ENCODE measurements around the gene STIP1. TPM values are rescaled to one million over a fixed set of nuclear protein-coding genes. Genes with fewer than 3 reads are reported as not detected.

STIP1 gene
- total and polyA plus RNA-seq, 2 of the 8 experiments (the other 6 are each of a cell fraction or from before 2014, with no cell fraction given) = 140 to 329 TPM

DNA sequence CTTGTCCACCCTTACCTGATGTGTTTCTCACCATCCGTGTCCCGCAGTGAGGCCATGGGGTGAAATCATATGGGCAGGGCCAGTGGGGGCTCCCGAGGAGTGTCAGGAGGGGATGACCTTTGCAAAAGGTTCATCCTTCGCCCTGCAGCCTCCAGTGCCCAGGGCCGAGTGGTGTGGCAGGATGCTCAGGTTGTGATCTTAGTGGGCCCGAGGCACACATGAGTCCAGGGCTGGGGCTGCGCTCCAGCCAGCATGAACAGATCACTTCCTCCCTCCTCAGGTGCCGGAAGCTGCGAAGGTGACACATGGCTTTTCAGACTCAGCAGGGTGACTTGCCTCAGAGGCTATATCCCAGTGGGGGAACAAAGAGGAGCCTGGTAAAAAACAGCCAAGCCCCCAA, 52.1 kb downstream of the STIP1 start:
- CTCF ChIA-PET (ENCODE audit: partially characterized antibody) = interaction anchor here (0.6 to 8.6 kb wide), 9 partner anchors 9 to 1495 kb away, joined by 3 to 51 read pairs (median 6); partner anchors contain the start of genes FERMT3, PLCB3 and PPP1R14B
- WGBS, 2 experiments (ENCODE audit: extremely low coverage in 1 of 2, insufficient coverage in 1 of 2, insufficient read length in 1 of 2, insufficient replicate concordance in 2 of 2, low coverage in 1 of 2, low lambda C conversion rate in 2 of 2, missing lambda C conversion rate in 1 of 2) = 97% methylated on average over 9 of the region's 9 CpGs; no CpG with 5 or more reads in 1 of the 2 experiments

More for the DNA sequence above, 52.1 kb downstream of the STIP1 start:
- no peak overlapping the region for H2BK15ac ChIP-seq (ENCODE audit: low read length)
- no peak overlapping the region for H3K4me3 ChIP-seq (ENCODE audit: extremely low read depth in 1 of 4, insufficient read depth in 2 of 4, low read depth in 3 of 4, low read length in 4 of 4)
- H3K27me3 ChIP-seq (replicated peaks in 1 of 4; ENCODE audit: control insufficient read depth in 3 of 4, extremely low read depth in 1 of 4, insufficient read depth in 3 of 4, low read length in 3 of 4) = peaks cover 0 to 3% (median 0%) of the 10 kb centered on the region in 4 experiments; a peak in 3 of 7 replicates
- DNase-seq (ENCODE audit: low read depth in 1 of 2, low spot score in 2 of 2) (no peak), FAIRE-seq (no peak)
- H2AFZ ChIP-seq (ENCODE audit: low read length) = no peak overlapping the region
- no peak overlapping the region for H3K27ac ChIP-seq (ENCODE audit: low read depth, low read length)
- H4K20me1 ChIP-seq (replicated peaks in 1 of 2; ENCODE audit: control insufficient read depth in 1 of 2, insufficient read depth in 2 of 2, low read length in 2 of 2) = peaks cover 0 to 8% of the 10 kb centered on the region in 2 experiments
- no peaks in the 10 kb centered on the region for H3K9me3 ChIP-seq (ENCODE audit: insufficient read depth in 2 of 2, low read depth in 1 of 2, low read length in 1 of 2)
- TF ChIP-seq EGR1 (IDR thresholded peaks at IDR 0.05; ENCODE audit: borderline replicate concordance, low read depth, low read length) (no peak), TAF7 (optimal IDR thresholded peaks at IDR 0.05; ENCODE audit: borderline replicate concordance, low read depth, low read length) (no peak), RAD21 (IDR thresholded peaks at IDR 0.05 in 1 of 2, conservative IDR thresholded peaks at IDR 0.05 in 1 of 2; ENCODE audit: low read depth in 2 of 2, low read length in 2 of 2) (no peak), ASH2L (IDR thresholded peaks at IDR 0.05; ENCODE audit: low read length) (no peak), SIRT6 (IDR thresholded peaks at IDR 0.05; ENCODE audit: low read length) (no peak), SRF (IDR thresholded peaks at IDR 0.05; ENCODE audit: low read depth, low read length) (no peak), SUZ12 (IDR thresholded peaks at IDR 0.05; ENCODE audit: low read length) (no peak), CHD1 (IDR thresholded peaks at IDR 0.05; ENCODE audit: low read depth, low read length) (no peak), POLR2A (IDR thresholded peaks at IDR 0.05; ENCODE audit: control extremely low read depth in 1 of 2, low read depth in 2 of 2, low read length in 2 of 2) (no peak), POLR2AphosphoS5 (IDR thresholded peaks at IDR 0.05; ENCODE audit: low read depth, low read length) (no peak)
- TF ChIP-seq, protein P1, sequence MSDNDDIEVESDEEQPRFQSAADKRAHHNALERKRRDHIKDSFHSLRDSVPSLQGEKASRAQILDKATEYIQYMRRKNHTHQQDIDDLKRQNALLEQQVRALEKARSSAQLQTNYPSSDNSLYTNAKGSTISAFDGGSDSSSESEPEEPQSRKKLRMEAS (IDR thresholded peaks at IDR 0.05) = no peak
- H3K23ac ChIP-seq (ENCODE audit: insufficient read length) = no peak overlapping the region
- H2BK5ac ChIP-seq (ENCODE audit: low read depth, low read length) = no peak overlapping the region
- H2BK120ac ChIP-seq (replicated peaks; ENCODE audit: low read depth, low read length) = no peak overlapping the region
- H3K23me2 ChIP-seq (ENCODE audit: low read depth, low read length) = peaks cover 18% of the 10 kb centered on the region
- no peak overlapping the region for H3K14ac ChIP-seq (ENCODE audit: insufficient read length)
- no peak overlapping the region for H3K18ac ChIP-seq (ENCODE audit: extremely low read depth, low read length)
- peaks cover 0 to 5% (median 1%) of the 10 kb centered on the region in 4 experiments; a peak in 1 of 8 replicates for H3K36me3 ChIP-seq (ENCODE audit: control insufficient read depth in 2 of 4, insufficient read depth in 4 of 4, low read length in 3 of 4)
- no peak overlapping the region for H3K56ac ChIP-seq (replicated peaks; ENCODE audit: insufficient read length, low read depth, low read length)
- H2BK20ac ChIP-seq (ENCODE audit: low read length) = no peak overlapping the region
- H4K91ac ChIP-seq (replicated peaks; ENCODE audit: insufficient read length, low read length) = no peak overlapping the region
- no peak overlapping the region for H3K4me2 ChIP-seq (ENCODE audit: insufficient read depth in 1 of 2, low read depth in 2 of 2, low read length in 2 of 2)
- no peak overlapping the region for H3K4ac ChIP-seq (replicated peaks; ENCODE audit: insufficient read length, low read depth, low read length)
- H4K5ac ChIP-seq (ENCODE audit: insufficient read length, low read depth, low read length) = no peak overlapping the region
- no peak overlapping the region for H4K8ac ChIP-seq (ENCODE audit: extremely low read depth, insufficient read depth, low read length)
- H3K9ac ChIP-seq (replicated peaks in 1 of 4; ENCODE audit: extremely low read depth in 1 of 4, low read depth in 3 of 4, low read length in 3 of 4) = no peak overlapping the region
- no peaks in the 10 kb centered on the region for H3K79me1 ChIP-seq (ENCODE audit: low read depth, low read length)
- H2BK12ac ChIP-seq (ENCODE audit: low read depth, low read length) = no peak overlapping the region
- H3K79me2 ChIP-seq (ENCODE audit: control insufficient read depth in 1 of 2, insufficient read depth in 2 of 2, low read length in 2 of 2) = peaks cover 0 to 5% of the 10 kb centered on the region in 2 experiments; a peak in 1 of 4 replicates
- POLR2A ChIA-PET (ENCODE audit: partially characterized antibody) = interaction anchor here (1.0 to 11.9 kb wide), 9 partner anchors 9 to 79 kb away, joined by 3 to 190 read pairs (median 4); partner anchors contain the start of genes FKBP2, NUDT22, PLCB3 and PPP1R14B
- peaks cover 0 to 17% (median 7%) of the 10 kb centered on the region in 4 experiments; a peak in 6 of 7 replicates for H3K4me1 ChIP-seq (replicated peaks in 1 of 4; ENCODE audit: control insufficient read depth in 3 of 4, insufficient read depth in 4 of 4, low read length in 3 of 4)
- no peak overlapping the region for H2AK5ac ChIP-seq (ENCODE audit: low read depth, low read length)

Measured in H1 (cell line).